ENCODE results near the gene SLC1A5.

GRCh38 chr19:46732966-46733689, 55.3 kb downstream of the SLC1A5 start:
- no peak for TF ChIP-seq EP300 (IDR thresholded peaks at IDR 0.05; ENCODE audit: borderline replicate concordance)
- TF ChIP-seq NFIC (IDR thresholded peaks at IDR 0.05) = no peak
- TF ChIP-seq TEAD4 (IDR thresholded peaks at IDR 0.05) = no peak
- TF ChIP-seq TCF12 (IDR thresholded peaks at IDR 0.05; ENCODE audit: low read depth) = no peak
- TF ChIP-seq MAX (IDR thresholded peaks at IDR 0.05) = no peak
- TF ChIP-seq EGR1 (IDR thresholded peaks at IDR 0.05) = no peak
- TF ChIP-seq YY1 (IDR thresholded peaks at IDR 0.05; ENCODE audit: low read depth) = no peak
- TF ChIP-seq TAF1 (IDR thresholded peaks at IDR 0.05; ENCODE audit: low read depth) = no peak
- no peak for TF ChIP-seq REST (IDR thresholded peaks at IDR 0.05; ENCODE audit: low read depth)
- no peak for TF ChIP-seq RAD21 (IDR thresholded peaks at IDR 0.05; ENCODE audit: low read depth)

Measured in Ishikawa (cell line).